Endothelial cell of umbilical vein (primary cell): ENCODE measurements around the gene ITIH5. TPM values are rescaled to one million over a fixed set of nuclear protein-coding genes. Genes with fewer than 3 reads are reported as not detected.

ENCODE experiments used
- BruUV-seq: library from RNA; stranded (reverse); fragments of 400-500 nt; replicated peaks from 2 replicates; lab custom pipeline; 2021; lab: Mats Ljungman, UMichigan
- CTCF ChIA-PET: fragments of 300-600, 350-600 bp; sonication (Branson Sonifier 250); formaldehyde crosslinking; loops from one replicate; lab custom pipeline; 2021; ENCODE audit warnings: antibody characterized with exemption, inconsistent platforms; lab: Charles Lee
- POLR2A ChIA-PET: fragments of 300-600, 350-600 bp; sonication (Branson Sonifier 250); formaldehyde crosslinking; loops from one replicate; lab custom pipeline; 2021; ENCODE audit warnings: antibody characterized with exemption, inconsistent platforms; lab: Charles Lee
- DNase-seq: peaks from one replicate; pipeline ENCODE4 v3.0.0-alpha.2; 2011; ENCODE audit warnings: low read depth, low spot score
- FAIRE-seq: peaks from 2 replicates; lab custom pipeline; 2011; peaks lifted over from hg19 to GRCh38; lab: Jason Lieb, UNC
- H2AFZ ChIP-seq: 2 replicates; pipeline ENCODE4 v1.6.0; 2012; ENCODE audit warnings: low read depth, low read length, control low read depth, inconsistent platforms
- H3K27ac ChIP-seq: 2 replicates; pipeline ENCODE4 v1.5.1; 2011; ENCODE audit warnings: low read depth, mild to moderate bottlenecking, control low read depth, low read length, moderate library complexity; ENCODE audit not compliant: insufficient read depth
- H3K27me3 ChIP-seq, 2 experiments: 2 replicates each; pipeline versions ENCODE4 v1.6.0 to v1.6.1; 2011; ENCODE audit warnings: low read length in 2 of 2, mixed read lengths in 1 of 2; ENCODE audit not compliant: control insufficient read depth in 2 of 2, insufficient read depth in 2 of 2
- H3K36me3 ChIP-seq, 2 experiments: 2 replicates in 1 of 2; 3 replicates in 1 of 2; pipeline ENCODE4 v1.5.1; 2011; ENCODE audit warnings: low read length in 2 of 2, mild to moderate bottlenecking in 1 of 2, moderate library complexity in 1 of 2; ENCODE audit not compliant: control insufficient read depth in 2 of 2, insufficient read depth in 2 of 2; ENCODE audit errors: extremely low read depth in 1 of 2
- H3K4me1 ChIP-seq: 3 replicates; pipeline ENCODE4 v1.5.1; 2011; ENCODE audit warnings: mild to moderate bottlenecking, low read length; ENCODE audit not compliant: control insufficient read depth, insufficient read depth; ENCODE audit errors: extremely low read depth
- H3K4me2 ChIP-seq: 2 replicates; pipeline ENCODE4 v1.6.1; 2011; ENCODE audit warnings: low read length, control low read depth, mixed read lengths; ENCODE audit not compliant: insufficient read depth
- H3K4me3 ChIP-seq, 3 experiments: fragments of 200-600 bp in 1 of 3; sonication (generic), shearing (Covaris generic) in 1 of 3; replicated peaks in 1 of 3; 2 replicates each; pipeline ENCODE4 v1.5.1; 2011 to 2016; ENCODE audit warnings: control low read depth in 3 of 3, low read length in 3 of 3, mild to moderate bottlenecking in 2 of 3, inconsistent platforms in 1 of 3, low read depth in 1 of 3, moderate library complexity in 1 of 3; ENCODE audit not compliant: insufficient read depth in 1 of 3
- H3K79me2 ChIP-seq: 2 replicates; pipeline ENCODE4 v1.6.0; 2012; ENCODE audit warnings: low read length, inconsistent platforms; ENCODE audit not compliant: control insufficient read depth, insufficient read depth
- H3K9ac ChIP-seq: replicated peaks from 2 replicates; pipeline ENCODE3; 2011; ENCODE audit warnings: low read length, control low read depth; ENCODE audit not compliant: insufficient read depth; ENCODE audit errors: extremely low read depth
- H3K9me1 ChIP-seq: replicated peaks from 3 replicates; pipeline ENCODE4 v1.6.0; 2011; ENCODE audit warnings: mild to moderate bottlenecking, low read length; ENCODE audit not compliant: control insufficient read depth, insufficient read depth; ENCODE audit errors: extremely low read depth
- H3K9me3 ChIP-seq: replicated peaks from 2 replicates; pipeline ENCODE4 v1.5.1; 2012; ENCODE audit warnings: low read length, inconsistent platforms; ENCODE audit not compliant: control insufficient read depth, insufficient read depth
- H4K20me1 ChIP-seq: replicated peaks from 2 replicates; pipeline ENCODE3; 2011; ENCODE audit warnings: mild to moderate bottlenecking, low read length; ENCODE audit not compliant: control insufficient read depth, insufficient read depth; ENCODE audit errors: extremely low read depth
- CTCF ChIP-seq, 2 donors: IDR thresholded peaks; 1 replicate in 1 of 2; 2 replicates in 1 of 2; pipeline ENCODE4 v1.5.1; 2011; ENCODE audit warnings: low read length in 2 of 2, mild to moderate bottlenecking in 2 of 2, moderate library complexity in 2 of 2, control low read depth in 1 of 2, inconsistent platforms in 1 of 2, low read depth in 1 of 2; ENCODE audit not compliant: insufficient read depth in 1 of 2; ENCODE audit errors: extremely low read depth in 1 of 2
- EZH2 ChIP-seq: IDR thresholded peaks from 2 replicates; pipeline ENCODE4 v1.6.1; 2012; ENCODE audit warnings: borderline replicate concordance, low read depth, mild to moderate bottlenecking, moderate library complexity, low read length, inconsistent platforms; ENCODE audit not compliant: severe bottlenecking
- FOS ChIP-seq: IDR thresholded peaks from 2 replicates; pipeline ENCODE4 v1.6.1; 2011; ENCODE audit warnings: mild to moderate bottlenecking, low read length, moderate library complexity, borderline replicate concordance; ENCODE audit not compliant: insufficient read depth
- GATA2 ChIP-seq: IDR thresholded peaks from 2 replicates; pipeline ENCODE4 v1.7.0; 2011; ENCODE audit warnings: low read depth, mild to moderate bottlenecking, moderate library complexity, mixed read lengths, low read length; ENCODE audit not compliant: insufficient read length, insufficient read depth
- JUN ChIP-seq: IDR thresholded peaks from 2 replicates; pipeline ENCODE4 v1.6.1; 2011; ENCODE audit warnings: borderline replicate concordance, low read depth; ENCODE audit not compliant: insufficient read length, insufficient read depth
- MAX ChIP-seq: IDR thresholded peaks from 2 replicates; pipeline ENCODE4 v1.6.1; 2011; ENCODE audit not compliant: insufficient read depth, insufficient read length
- MYC ChIP-seq: IDR thresholded peaks from one replicate; pipeline ENCODE4 v1.6.1; 2011; ENCODE audit warnings: mild to moderate bottlenecking, low read depth, low read length
- POLR2A ChIP-seq: IDR thresholded peaks from 2 replicates; pipeline ENCODE4 v1.6.1; 2012; ENCODE audit warnings: low read depth, mild to moderate bottlenecking, control low read depth, low read length
- POLR2AphosphoS5 ChIP-seq: IDR thresholded peaks from 2 replicates; pipeline ENCODE4 v1.6.1; 2012; ENCODE audit warnings: low read depth, mild to moderate bottlenecking, control low read depth, low read length, moderate library complexity; ENCODE audit not compliant: insufficient read depth
- dilution Hi-C: fragments of 300-500 bp; cut with MboI; formaldehyde crosslinking; loops from one replicate; pipeline ENCODE4 v1.15.0; 2019; ENCODE audit warnings: low sequenced_read_pairs; ENCODE audit not compliant: extremely low pct_ligation_motif_present
- intact Hi-C: fragments of 100-400 bp; cut with micrococcal nuclease; formaldehyde crosslinking; loops from one replicate; pipeline ENCODE4 v1.10.0; 2022
- polyA plus RNA-seq, 4 experiments: library from polyadenylated mRNA; depleted of rRNA in 3 of 4; stranded (reverse) in 3 of 4; unstranded in 1 of 4; fragments of >200 nt; gene quantifications; 2 replicates each; pipeline versions ENCODE4 v1.2.1 to v1.2.3, GENCODE V29; 2011 to 2012; ENCODE audit warnings: missing spikeins in 1 of 4
- total RNA-seq: library from RNA; stranded (reverse); gene quantifications from 2 replicates; pipeline ENCODE4 v1.2.3, GENCODE V29; 2021

Gene ITIH5
- total and polyA plus RNA-seq, 2 donors (not counting 3 experiments of a cell fraction or from before 2014, with no cell fraction given) = not detected

GRCh38 chr10:7705341-7705740 is 38.6 kb upstream of the ITIH5 start:
- TF ChIP-seq POLR2A (no peak), GATA2 (no peak), CTCF (IDR thresholded peaks at IDR 0.05; ENCODE audit: extremely low read depth in 1 of 2, insufficient read depth in 1 of 2, low read depth in 1 of 2, low read length in 2 of 2) (no peak), MAX (no peak), FOS (no peak), JUN (no peak), EZH2 (no peak), MYC (no peak), POLR2AphosphoS5 (no peak)
- ChIA-PET CTCF (no interaction called here), POLR2A (no interaction called here)
- H3K4me3 ChIP-seq = no peak overlapping the region
- dilution Hi-C loops = no loop called here
- DNase-seq = no peak
- H3K27ac ChIP-seq = no peak overlapping the region
- H3K36me3 ChIP-seq = no peaks in the 10 kb centered on the region
- no peaks in the 10 kb centered on the region for H3K9me1 ChIP-seq
- FAIRE-seq = no peak
- no peaks in the 10 kb centered on the region for H3K9me3 ChIP-seq
- no peaks in the 10 kb centered on the region for H3K79me2 ChIP-seq
- H2AFZ ChIP-seq = no peak overlapping the region
- H3K4me1 ChIP-seq = no peaks in the 10 kb centered on the region
- no peaks in the 10 kb centered on the region for H4K20me1 ChIP-seq
- no peak overlapping the region for H3K4me2 ChIP-seq
- BruUV-seq = no TSS peak
- intact Hi-C loops = no loop called here
- H3K27me3 ChIP-seq = peaks cover 0 to 2% of the 10 kb centered on the region in 2 experiments
- H3K9ac ChIP-seq = no peak overlapping the region
